ENCODE data around the gene WDR33. TPM values are rescaled to one million over a fixed set of nuclear protein-coding genes. Genes with fewer than 3 reads are reported as not detected.

Gene WDR33
- total and polyA plus RNA-seq, 10 of the 15 experiments (the other 5 are each of a cell fraction or from before 2014, with no cell fraction given), result 29.2 to 73.8 (median 45.6) TPM

GRCh38 chr2:127688405-127688804, 122.6 kb downstream of the WDR33 start:
- no peaks in the 10 kb centered on the region for H3K79me2 ChIP-seq (ENCODE audit: control insufficient read depth, insufficient read depth, low read length)
- DNase-seq (ENCODE audit: low read depth, low spot score), result no peak
- RAD21 ChIA-PET (ENCODE audit: unreplicated experiment), result no interaction called here
- H3K27me3 ChIP-seq (replicated peaks in 1 of 2; ENCODE audit: control insufficient read depth in 2 of 2, insufficient read depth in 2 of 2, low read length in 1 of 2), result no peaks in the 10 kb centered on the region
- CTCF ChIA-PET, result no interaction called here
- no peak overlapping the region for H3K27ac ChIP-seq (ENCODE audit: control insufficient read depth, insufficient read depth)
- no peaks in the 10 kb centered on the region for H4K20me1 ChIP-seq (ENCODE audit: control insufficient read depth, insufficient read depth)
- in situ Hi-C loops (cut with MboI), result no loop called here
- FAIRE-seq, result no peak
- H3K9ac ChIP-seq (ENCODE audit: control insufficient read depth, insufficient read depth, low read length), result no peak overlapping the region
- 7% methylated on average over 1 of the region's 1 CpG for WGBS (ENCODE audit: insufficient coverage, insufficient replicate concordance, low lambda C conversion rate, missing lambda C conversion rate)
- H3K9me3 ChIP-seq (replicated peaks; ENCODE audit: control insufficient read depth, insufficient read depth, low read length), result peaks cover 11% of the 10 kb centered on the region; the same call in 2 of the 3 replicates
- no TSS peak for BruUV-seq (replicated peaks)
- no peaks in the 10 kb centered on the region for H3K36me3 ChIP-seq (ENCODE audit: control insufficient read depth in 2 of 2, insufficient read depth in 2 of 2, low read length in 1 of 2)
- H3K4me2 ChIP-seq (ENCODE audit: control insufficient read depth, insufficient read depth), result no peak overlapping the region
- SMC1A ChIA-PET (ENCODE audit: uncharacterized antibody, unreplicated experiment), result no interaction called here
- intact Hi-C loops (cut with micrococcal nuclease; ENCODE audit: unreplicated experiment), result no loop called here
- no peaks in the 10 kb centered on the region for H3K4me1 ChIP-seq (ENCODE audit: control insufficient read depth, insufficient read depth, low read length)
- ATAC-seq, result no peak
- H3K4me3 ChIP-seq, result no peak overlapping the region
- no peak overlapping the region for H2AFZ ChIP-seq (ENCODE audit: control insufficient read depth, low read depth, low read length)
- POLR2A ChIA-PET, result no interaction called here
- TF ChIP-seq, protein P1, sequence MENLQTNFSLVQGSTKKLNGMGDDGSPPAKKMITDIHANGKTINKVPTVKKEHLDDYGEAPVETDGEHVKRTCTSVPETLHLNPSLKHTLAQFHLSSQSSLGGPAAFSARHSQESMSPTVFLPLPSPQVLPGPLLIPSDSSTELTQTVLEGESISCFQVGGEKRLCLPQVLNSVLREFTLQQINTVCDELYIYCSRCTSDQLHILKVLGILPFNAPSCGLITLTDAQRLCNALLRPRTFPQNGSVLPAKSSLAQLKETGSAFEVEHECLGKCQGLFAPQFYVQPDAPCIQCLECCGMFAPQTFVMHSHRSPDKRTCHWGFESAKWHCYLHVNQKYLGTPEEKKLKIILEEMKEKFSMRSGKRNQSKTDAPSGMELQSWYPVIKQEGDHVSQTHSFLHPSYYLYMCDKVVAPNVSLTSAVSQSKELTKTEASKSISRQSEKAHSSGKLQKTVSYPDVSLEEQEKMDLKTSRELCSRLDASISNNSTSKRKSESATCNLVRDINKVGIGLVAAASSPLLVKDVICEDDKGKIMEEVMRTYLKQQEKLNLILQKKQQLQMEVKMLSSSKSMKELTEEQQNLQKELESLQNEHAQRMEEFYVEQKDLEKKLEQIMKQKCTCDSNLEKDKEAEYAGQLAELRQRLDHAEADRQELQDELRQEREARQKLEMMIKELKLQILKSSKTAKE (IDR thresholded peaks at IDR 0.05; ENCODE audit: low read depth, poor library complexity, severe bottlenecking), result no peak
- TF ChIP-seq KAT2A (conservative IDR thresholded peaks at IDR 0.05; ENCODE audit: control insufficient read depth, low read depth, low read length) (no peak), ESRRA (IDR thresholded peaks at IDR 0.05; ENCODE audit: low read length) (no peak), SIN3A (IDR thresholded peaks at IDR 0.05; ENCODE audit: low read depth, low read length) (no peak), SP1 (IDR thresholded peaks at IDR 0.05; ENCODE audit: low read depth, low read length) (no peak), MLLT1 (IDR thresholded peaks at IDR 0.05) (no peak), MXI1 (IDR thresholded peaks at IDR 0.05; ENCODE audit: low read depth, low read length) (no peak), LARP7 (IDR thresholded peaks at IDR 0.05) (no peak), YY1 (IDR thresholded peaks at IDR 0.05; ENCODE audit: low read depth, low read length) (no peak), CHD4 (IDR thresholded peaks at IDR 0.05) (no peak), ZNF274 (IDR thresholded peaks at IDR 0.05; ENCODE audit: insufficient read depth, insufficient read length) (no peak), TCF7 (IDR thresholded peaks at IDR 0.05; ENCODE audit: borderline replicate concordance) (no peak), FOXM1 (IDR thresholded peaks at IDR 0.05; ENCODE audit: low read depth, low read length) (no peak), SMAD5 (IDR thresholded peaks at IDR 0.05; ENCODE audit: low read depth) (no peak), POU2F2 (IDR thresholded peaks at IDR 0.05; ENCODE audit: borderline replicate concordance, low read depth, low read length) (no peak), CEBPB (IDR thresholded peaks at IDR 0.05; ENCODE audit: borderline replicate concordance in 1 of 2, low read depth in 2 of 2, low read length in 2 of 2) (no peak)
- TF ChIP-seq, protein P2, sequence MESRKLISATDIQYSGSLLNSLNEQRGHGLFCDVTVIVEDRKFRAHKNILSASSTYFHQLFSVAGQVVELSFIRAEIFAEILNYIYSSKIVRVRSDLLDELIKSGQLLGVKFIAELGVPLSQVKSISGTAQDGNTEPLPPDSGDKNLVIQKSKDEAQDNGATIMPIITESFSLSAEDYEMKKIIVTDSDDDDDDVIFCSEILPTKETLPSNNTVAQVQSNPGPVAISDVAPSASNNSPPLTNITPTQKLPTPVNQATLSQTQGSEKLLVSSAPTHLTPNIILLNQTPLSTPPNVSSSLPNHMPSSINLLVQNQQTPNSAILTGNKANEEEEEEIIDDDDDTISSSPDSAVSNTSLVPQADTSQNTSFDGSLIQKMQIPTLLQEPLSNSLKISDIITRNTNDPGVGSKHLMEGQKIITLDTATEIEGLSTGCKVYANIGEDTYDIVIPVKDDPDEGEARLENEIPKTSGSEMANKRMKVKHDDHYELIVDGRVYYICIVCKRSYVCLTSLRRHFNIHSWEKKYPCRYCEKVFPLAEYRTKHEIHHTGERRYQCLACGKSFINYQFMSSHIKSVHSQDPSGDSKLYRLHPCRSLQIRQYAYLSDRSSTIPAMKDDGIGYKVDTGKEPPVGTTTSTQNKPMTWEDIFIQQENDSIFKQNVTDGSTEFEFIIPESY (IDR thresholded peaks at IDR 0.05), result no peak
